HFFc6 (cell line): ENCODE measurements around the gene TARS3. TPM values are rescaled to one million over a fixed set of nuclear protein-coding genes. Genes with fewer than 3 reads are reported as not detected.

ENCODE experiments used
- DNase-seq: peaks from one replicate; pipeline ENCODE4 v3.0.0-alpha.2; 2018
- H3K27ac Mint-ChIP-seq: 2 replicates; pipeline ENCODE4 v1.8.0; 2020; ENCODE audit warnings: mild to moderate bottlenecking, mixed read lengths
- H3K27me3 Mint-ChIP-seq: 2 replicates; pipeline ENCODE4 v1.8.0; 2021; ENCODE audit warnings: mild to moderate bottlenecking, moderate library complexity, mixed read lengths; ENCODE audit not compliant: insufficient read depth
- H3K36me3 Mint-ChIP-seq: 2 replicates; pipeline ENCODE4 v1.8.0; 2021; ENCODE audit warnings: low read depth, mixed read lengths
- H3K4me1 Mint-ChIP-seq: 2 replicates; pipeline ENCODE4 v1.8.0; 2020; ENCODE audit warnings: low read depth, mixed read lengths
- H3K4me3 Mint-ChIP-seq: 2 replicates; pipeline ENCODE4 v1.8.0; 2020; ENCODE audit warnings: mild to moderate bottlenecking, moderate library complexity, mixed read lengths
- H3K9me3 Mint-ChIP-seq: 2 replicates; pipeline ENCODE4 v1.8.0; 2020; ENCODE audit warnings: mild to moderate bottlenecking, mixed read lengths
- total RNA-seq, 6 experiments: library from RNA; stranded (reverse); fragmentation: NEBNext Ultra II Directional; extraction: Animal tissue kit (Norgen Biotek cat#: 25700); gene quantifications; 2 replicates in 1 of 6; 3 replicates in 5 of 6; pipeline ENCODE4 v1.2.3, GENCODE V29; 2021
- TF ChIP-seq, protein P1 (sequence below): fragments of 200-600 bp; sonication (generic); IDR thresholded peaks from 2 replicates; pipeline ENCODE4 v1.5.0; 2021; ENCODE audit warnings: antibody characterized with exemption, mild to moderate bottlenecking

TARS3 gene
- total RNA-seq, 6 experiments from 2014 or later: 6.7 to 9.1 (median 7.8) TPM

DNA sequence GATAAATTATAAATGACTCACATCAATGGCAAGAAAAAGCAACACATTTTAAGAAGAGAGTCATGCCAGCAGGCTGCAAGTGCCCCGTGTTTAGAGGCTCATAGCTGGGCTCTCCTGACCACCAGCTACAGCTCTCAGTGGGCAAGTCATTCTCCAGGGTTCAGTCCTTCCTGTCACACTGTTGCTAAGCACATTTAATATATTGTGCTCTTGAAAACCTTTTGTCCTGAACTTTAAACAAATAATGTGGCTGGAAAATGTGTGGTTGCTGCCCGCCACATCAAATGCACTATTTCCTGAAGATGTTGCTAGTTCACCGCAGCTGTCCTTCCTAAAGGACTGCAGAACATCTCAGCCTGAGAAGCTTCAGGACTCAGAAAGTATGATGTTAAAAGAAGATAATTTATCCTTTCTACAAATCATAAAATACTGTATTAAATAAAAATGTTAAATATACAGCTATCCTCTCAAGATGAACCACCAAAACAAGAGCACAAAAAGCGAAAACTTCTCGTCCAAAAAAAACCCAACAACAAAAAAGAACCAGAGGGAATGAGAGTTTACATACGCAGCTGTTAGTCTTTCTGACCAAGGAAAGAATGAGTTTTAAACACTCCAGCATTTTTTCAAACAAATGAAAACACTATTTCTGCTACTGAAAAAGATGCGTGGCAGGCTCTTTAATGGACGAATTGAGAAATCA lies 951 bp downstream of the TARS3 start:
- no peaks in the 10 kb centered on the region for H3K9me3 Mint-ChIP-seq
- peak overlapping the region; percentile 79 for H3K27ac Mint-ChIP-seq
- peak; percentile 32 for DNase-seq
- H3K36me3 Mint-ChIP-seq: peaks cover 16% of the 10 kb centered on the region
- no peaks in the 10 kb centered on the region for H3K27me3 Mint-ChIP-seq
- TF ChIP-seq, protein P1, sequence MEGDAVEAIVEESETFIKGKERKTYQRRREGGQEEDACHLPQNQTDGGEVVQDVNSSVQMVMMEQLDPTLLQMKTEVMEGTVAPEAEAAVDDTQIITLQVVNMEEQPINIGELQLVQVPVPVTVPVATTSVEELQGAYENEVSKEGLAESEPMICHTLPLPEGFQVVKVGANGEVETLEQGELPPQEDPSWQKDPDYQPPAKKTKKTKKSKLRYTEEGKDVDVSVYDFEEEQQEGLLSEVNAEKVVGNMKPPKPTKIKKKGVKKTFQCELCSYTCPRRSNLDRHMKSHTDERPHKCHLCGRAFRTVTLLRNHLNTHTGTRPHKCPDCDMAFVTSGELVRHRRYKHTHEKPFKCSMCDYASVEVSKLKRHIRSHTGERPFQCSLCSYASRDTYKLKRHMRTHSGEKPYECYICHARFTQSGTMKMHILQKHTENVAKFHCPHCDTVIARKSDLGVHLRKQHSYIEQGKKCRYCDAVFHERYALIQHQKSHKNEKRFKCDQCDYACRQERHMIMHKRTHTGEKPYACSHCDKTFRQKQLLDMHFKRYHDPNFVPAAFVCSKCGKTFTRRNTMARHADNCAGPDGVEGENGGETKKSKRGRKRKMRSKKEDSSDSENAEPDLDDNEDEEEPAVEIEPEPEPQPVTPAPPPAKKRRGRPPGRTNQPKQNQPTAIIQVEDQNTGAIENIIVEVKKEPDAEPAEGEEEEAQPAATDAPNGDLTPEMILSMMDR: no peak
- peak overlapping the region; percentile 93 for H3K4me3 Mint-ChIP-seq
- H3K4me1 Mint-ChIP-seq: peaks cover 14% of the 10 kb centered on the region

DNA sequence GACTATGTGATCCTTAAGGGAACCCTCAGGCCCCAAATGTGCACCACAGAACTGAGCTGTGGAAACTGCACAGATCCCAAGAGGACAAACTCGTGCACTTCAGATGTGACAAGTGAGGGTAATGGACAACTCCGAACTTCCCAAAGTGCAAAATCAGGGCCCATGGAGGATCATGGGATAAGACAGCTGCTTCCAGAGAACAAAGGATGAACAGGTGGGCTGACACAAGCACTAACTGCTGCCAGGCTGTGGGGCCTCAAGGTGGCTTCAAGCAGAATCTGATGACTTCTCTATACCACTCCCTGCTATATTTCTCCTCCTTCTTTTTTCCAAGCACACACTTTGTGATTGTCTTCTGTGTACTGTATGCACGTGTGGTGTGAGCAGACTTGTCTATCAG lies 5.4 kb downstream of the TARS3 start:
- H3K27ac Mint-ChIP-seq: no peak overlapping the region
- no peaks in the 10 kb centered on the region for H3K9me3 Mint-ChIP-seq
- TF ChIP-seq, protein P1: no peak
- no peak overlapping the region for H3K4me3 Mint-ChIP-seq
- DNase-seq: no peak
- peaks cover 28% of the 10 kb centered on the region for H3K36me3 Mint-ChIP-seq
- peaks cover 14% of the 10 kb centered on the region for H3K4me1 Mint-ChIP-seq
- no peaks in the 10 kb centered on the region for H3K27me3 Mint-ChIP-seq

DNA sequence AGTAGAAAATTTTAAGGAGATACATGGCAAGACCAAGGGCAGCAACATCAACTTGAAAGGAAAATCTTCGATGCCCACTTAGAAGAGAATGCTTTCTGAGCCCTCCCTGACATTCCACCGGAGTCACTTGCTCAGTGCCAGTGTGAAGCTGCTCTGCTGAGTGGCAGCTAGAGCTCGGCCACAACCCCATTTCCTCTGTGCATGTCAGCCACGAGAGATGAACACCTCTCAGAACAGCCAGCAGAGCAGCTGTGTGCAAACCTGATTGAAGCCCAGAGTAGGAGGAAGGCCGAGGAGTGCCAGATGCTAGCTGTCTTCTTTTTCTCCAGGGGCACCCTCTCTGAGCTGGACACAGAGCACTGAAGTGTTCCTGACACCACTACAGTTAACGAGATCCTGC lies 12.2 kb downstream of the TARS3 start:
- H3K27ac Mint-ChIP-seq: no peak overlapping the region
- TF ChIP-seq, protein P1: no peak
- no peak for DNase-seq
- no peaks in the 10 kb centered on the region; the same call in 1 of the 2 replicates for H3K27me3 Mint-ChIP-seq
- H3K36me3 Mint-ChIP-seq: peaks cover 41% of the 10 kb centered on the region
- H3K9me3 Mint-ChIP-seq: no peaks in the 10 kb centered on the region
- no peak overlapping the region for H3K4me3 Mint-ChIP-seq
- H3K4me1 Mint-ChIP-seq: peaks cover 31% of the 10 kb centered on the region

DNA sequence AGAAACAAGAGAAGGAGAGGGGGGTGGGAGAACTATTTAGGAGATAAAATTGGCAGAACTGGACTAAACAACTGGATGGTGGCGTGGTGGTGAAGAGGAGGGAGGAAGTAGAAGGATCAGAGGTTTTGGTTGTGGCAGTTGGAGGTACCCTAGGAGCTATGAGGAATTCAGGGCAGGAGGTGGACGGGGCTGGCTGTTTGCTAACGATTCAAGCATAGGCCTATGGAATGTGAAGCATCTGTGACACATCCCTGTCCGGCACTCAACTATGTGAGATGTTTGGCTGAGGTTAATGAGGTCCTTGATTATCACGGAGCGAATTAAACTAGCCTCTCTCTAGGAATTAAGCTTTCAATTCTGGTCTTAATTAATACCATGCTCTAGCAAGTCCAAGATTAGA lies 13.5 kb downstream of the TARS3 start:
- H3K9me3 Mint-ChIP-seq: no peaks in the 10 kb centered on the region
- H3K27ac Mint-ChIP-seq: peak overlapping the region; percentile 83
- no peaks in the 10 kb centered on the region; the same call in 1 of the 2 replicates for H3K27me3 Mint-ChIP-seq
- DNase-seq: peak; percentile 49
- TF ChIP-seq, protein P1: no peak
- peaks cover 31% of the 10 kb centered on the region for H3K4me1 Mint-ChIP-seq
- peak overlapping the region; percentile 42 for H3K4me3 Mint-ChIP-seq
- peaks cover 41% of the 10 kb centered on the region for H3K36me3 Mint-ChIP-seq

- H3K27me3 Mint-ChIP-seq: no peaks in the 10 kb centered on the region; the same call in 1 of the 2 replicates
- peaks cover 31% of the 10 kb centered on the region for H3K4me1 Mint-ChIP-seq
- no peak overlapping the region for H3K4me3 Mint-ChIP-seq
- H3K9me3 Mint-ChIP-seq: no peaks in the 10 kb centered on the region
- TF ChIP-seq, protein P1: no peak
- DNase-seq: no peak
- H3K27ac Mint-ChIP-seq: peak overlapping the region; percentile 55
- peaks cover 49% of the 10 kb centered on the region for H3K36me3 Mint-ChIP-seq
Measured at GRCh38 chr15:101709466-101709865, 14.8 kb downstream of the TARS3 start.
